Activated CD4-positive, alpha-beta T cell treated with anti-CD3 and anti-CD28 coated beads, Interleukin-2, amount 10 ng/mL, durations not matched to agents 24 days and 14 days (primary cell): Measurements from ENCODE around the gene ADARB2. TPM values are rescaled to one million over a fixed set of nuclear protein-coding genes. Genes with fewer than 3 reads are reported as not detected.

Source experiments
- DNase-seq: peaks from one replicate; pipeline ENCODE4 v3.0.0; 2022
- H3K27ac Mint-ChIP-seq: one replicate; pipeline ENCODE4 v1.8.0; 2022; ENCODE audit warnings: mild to moderate bottlenecking, mixed read lengths
- H3K27me3 Mint-ChIP-seq: one replicate; pipeline ENCODE4 v1.8.0; 2022; ENCODE audit warnings: mixed read lengths
- H3K36me3 Mint-ChIP-seq: one replicate; pipeline ENCODE4 v1.8.0; 2022; ENCODE audit warnings: low read depth, mild to moderate bottlenecking, mixed read lengths
- H3K4me1 Mint-ChIP-seq: one replicate; pipeline ENCODE4 v1.8.0; 2021; ENCODE audit warnings: mixed read lengths
- H3K4me3 Mint-ChIP-seq: one replicate; pipeline ENCODE4 v1.8.0; 2022; ENCODE audit warnings: mild to moderate bottlenecking, moderate library complexity, mixed read lengths
- H3K9me3 Mint-ChIP-seq: one replicate; pipeline ENCODE4 v1.8.0; 2021; ENCODE audit warnings: mixed read lengths
- intact Hi-C: fragments of 100-400 bp; cut with micrococcal nuclease; formaldehyde crosslinking; loops from one replicate; pipeline ENCODE4 v1.15.1; 2023
- total RNA-seq: library from RNA; stranded (reverse); gene quantifications from 2 replicates; pipeline ENCODE4 v1.2.3, GENCODE V29; 2022

Gene ADARB2
- total RNA-seq, 1 donor from 2014 or later = not detected

GRCh38 chr10:1550291-1550595 is 187.1 kb downstream of the ADARB2 start:
- intact Hi-C loops = no loop called here
- H3K36me3 Mint-ChIP-seq = no peaks in the 10 kb centered on the region
- H3K9me3 Mint-ChIP-seq = no peaks in the 10 kb centered on the region
- no peak overlapping the region for H3K27ac Mint-ChIP-seq
- H3K4me1 Mint-ChIP-seq = peaks cover 8% of the 10 kb centered on the region
- H3K4me3 Mint-ChIP-seq = no peak overlapping the region
- H3K27me3 Mint-ChIP-seq = no peaks in the 10 kb centered on the region
- DNase-seq = no peak

- Mint-ChIP-seq H3K4me1 (peaks cover 8% of the 10 kb centered on the region), H3K27ac (no peak overlapping the region), H3K36me3 (no peaks in the 10 kb centered on the region), H3K9me3 (no peaks in the 10 kb centered on the region), H3K4me3 (no peak overlapping the region), H3K27me3 (no peaks in the 10 kb centered on the region)
- intact Hi-C loops = no loop called here
- DNase-seq = no peak
These were observed 187.6 kb downstream of the ADARB2 start for GRCh38 chr10:1549591-1550290.

GRCh38 chr10:1548596-1548995 is 188.7 kb downstream of the ADARB2 start:
- H3K4me3 Mint-ChIP-seq = no peak overlapping the region
- peaks cover 8% of the 10 kb centered on the region for H3K4me1 Mint-ChIP-seq
- intact Hi-C loops = no loop called here
- no peaks in the 10 kb centered on the region for H3K36me3 Mint-ChIP-seq
- H3K27ac Mint-ChIP-seq = no peak overlapping the region
- no peaks in the 10 kb centered on the region for H3K9me3 Mint-ChIP-seq
- no peak for DNase-seq
- no peaks in the 10 kb centered on the region for H3K27me3 Mint-ChIP-seq

GRCh38 chr10:1548146-1548545 is 189.2 kb downstream of the ADARB2 start:
- no peak overlapping the region for H3K27ac Mint-ChIP-seq
- peaks cover 8% of the 10 kb centered on the region for H3K4me1 Mint-ChIP-seq
- no peak for DNase-seq
- intact Hi-C loops = no loop called here
- no peak overlapping the region for H3K4me3 Mint-ChIP-seq
- H3K9me3 Mint-ChIP-seq = no peaks in the 10 kb centered on the region
- H3K36me3 Mint-ChIP-seq = no peaks in the 10 kb centered on the region
- no peaks in the 10 kb centered on the region for H3K27me3 Mint-ChIP-seq

GRCh38 chr10:1546431-1547110 is 190.8 kb downstream of the ADARB2 start:
- Mint-ChIP-seq H3K27ac (no peak overlapping the region), H3K36me3 (no peaks in the 10 kb centered on the region), H3K9me3 (no peaks in the 10 kb centered on the region), H3K4me1 (peaks cover 8% of the 10 kb centered on the region), H3K4me3 (no peak overlapping the region), H3K27me3 (no peaks in the 10 kb centered on the region)
- intact Hi-C loops = no loop called here
- no peak for DNase-seq

- H3K4me3 Mint-ChIP-seq = no peak overlapping the region
- H3K36me3 Mint-ChIP-seq = no peaks in the 10 kb centered on the region
- no peak overlapping the region for H3K27ac Mint-ChIP-seq
- DNase-seq = no peak
- no peaks in the 10 kb centered on the region for H3K27me3 Mint-ChIP-seq
- intact Hi-C loops = no loop called here
- peaks cover 8% of the 10 kb centered on the region for H3K4me1 Mint-ChIP-seq
- no peaks in the 10 kb centered on the region for H3K9me3 Mint-ChIP-seq
These were observed 191.8 kb downstream of the ADARB2 start for GRCh38 chr10:1545524-1545923.

- H3K27me3 Mint-ChIP-seq = no peaks in the 10 kb centered on the region
- no peaks in the 10 kb centered on the region for H3K36me3 Mint-ChIP-seq
- DNase-seq = no peak
- H3K27ac Mint-ChIP-seq = no peak overlapping the region
- intact Hi-C loops = no loop called here
- no peak overlapping the region for H3K4me3 Mint-ChIP-seq
- H3K4me1 Mint-ChIP-seq = peaks cover 2% of the 10 kb centered on the region
- H3K9me3 Mint-ChIP-seq = no peaks in the 10 kb centered on the region
These were observed 192.4 kb downstream of the ADARB2 start for GRCh38 chr10:1544929-1545328.

- no peak for DNase-seq
- intact Hi-C loops = no loop called here
- Mint-ChIP-seq H3K9me3 (no peaks in the 10 kb centered on the region), H3K4me3 (no peak overlapping the region), H3K4me1 (no peaks in the 10 kb centered on the region), H3K27ac (no peak overlapping the region), H3K36me3 (no peaks in the 10 kb centered on the region), H3K27me3 (no peaks in the 10 kb centered on the region)
These were observed 193.1 kb downstream of the ADARB2 start for GRCh38 chr10:1544209-1544673.

- intact Hi-C loops = no loop called here
- Mint-ChIP-seq H3K4me3 (no peak overlapping the region), H3K4me1 (no peaks in the 10 kb centered on the region), H3K9me3 (no peaks in the 10 kb centered on the region), H3K27ac (no peak overlapping the region), H3K36me3 (no peaks in the 10 kb centered on the region), H3K27me3 (no peaks in the 10 kb centered on the region)
- DNase-seq = no peak
These were observed 193.7 kb downstream of the ADARB2 start for GRCh38 chr10:1543596-1543995.

GRCh38 chr10:1542941-1543340 is 194.4 kb downstream of the ADARB2 start:
- Mint-ChIP-seq H3K9me3 (no peaks in the 10 kb centered on the region), H3K4me3 (no peak overlapping the region), H3K4me1 (no peaks in the 10 kb centered on the region), H3K36me3 (no peaks in the 10 kb centered on the region), H3K27me3 (no peaks in the 10 kb centered on the region), H3K27ac (no peak overlapping the region)
- DNase-seq = no peak
- intact Hi-C loops = no loop called here

GRCh38 chr10:1540144-1540543 is 197.2 kb downstream of the ADARB2 start:
- H3K36me3 Mint-ChIP-seq = no peaks in the 10 kb centered on the region
- H3K4me1 Mint-ChIP-seq = no peaks in the 10 kb centered on the region
- no peak overlapping the region for H3K27ac Mint-ChIP-seq
- intact Hi-C loops = no loop called here
- no peaks in the 10 kb centered on the region for H3K9me3 Mint-ChIP-seq
- H3K27me3 Mint-ChIP-seq = no peaks in the 10 kb centered on the region
- H3K4me3 Mint-ChIP-seq = no peak overlapping the region
- DNase-seq = no peak

- H3K4me1 Mint-ChIP-seq = no peaks in the 10 kb centered on the region
- no peak overlapping the region for H3K27ac Mint-ChIP-seq
- no peaks in the 10 kb centered on the region for H3K36me3 Mint-ChIP-seq
- intact Hi-C loops = no loop called here
- DNase-seq = no peak
- no peaks in the 10 kb centered on the region for H3K27me3 Mint-ChIP-seq
- no peaks in the 10 kb centered on the region for H3K9me3 Mint-ChIP-seq
- no peak overlapping the region for H3K4me3 Mint-ChIP-seq
These were observed 198.1 kb downstream of the ADARB2 start for GRCh38 chr10:1539216-1539615.

GRCh38 chr10:1538531-1539061 is 198.7 kb downstream of the ADARB2 start:
- no peak for DNase-seq
- no peaks in the 10 kb centered on the region for H3K4me1 Mint-ChIP-seq
- H3K27me3 Mint-ChIP-seq = no peaks in the 10 kb centered on the region
- intact Hi-C loops = no loop called here
- H3K27ac Mint-ChIP-seq = no peak overlapping the region
- no peaks in the 10 kb centered on the region for H3K36me3 Mint-ChIP-seq
- H3K4me3 Mint-ChIP-seq = no peak overlapping the region
- no peaks in the 10 kb centered on the region for H3K9me3 Mint-ChIP-seq

GRCh38 chr10:1538121-1538520 is 199.2 kb downstream of the ADARB2 start:
- Mint-ChIP-seq H3K4me3 (no peak overlapping the region), H3K9me3 (no peaks in the 10 kb centered on the region), H3K4me1 (no peaks in the 10 kb centered on the region), H3K27ac (no peak overlapping the region), H3K36me3 (no peaks in the 10 kb centered on the region), H3K27me3 (no peaks in the 10 kb centered on the region)
- intact Hi-C loops = no loop called here
- no peak for DNase-seq
